Stimulated activated CD8-positive, alpha-beta memory T cell treated with anti-CD3 and anti-CD28 coated beads, Interleukin-15, amount 100 ng/mL, for 48 hours (primary cell): ENCODE results near the gene CFAP299.
"Not testable (repeated sequence)": the region's sequence is repeated elsewhere in the genome, so short reads cannot be mapped to it uniquely, and the experiment has no call there.

Experiments used
- DNase-seq, 2 donors: peaks; one replicate each; pipeline ENCODE4 v3.0.0-alpha.2; 2020; ENCODE audit warnings: low read depth in 2 of 2

Gene CFAP299

GRCh38 chr4:80610199-80610598 lies 274.7 kb downstream of the CFAP299 start:
- DNase-seq: no peak

DNA sequence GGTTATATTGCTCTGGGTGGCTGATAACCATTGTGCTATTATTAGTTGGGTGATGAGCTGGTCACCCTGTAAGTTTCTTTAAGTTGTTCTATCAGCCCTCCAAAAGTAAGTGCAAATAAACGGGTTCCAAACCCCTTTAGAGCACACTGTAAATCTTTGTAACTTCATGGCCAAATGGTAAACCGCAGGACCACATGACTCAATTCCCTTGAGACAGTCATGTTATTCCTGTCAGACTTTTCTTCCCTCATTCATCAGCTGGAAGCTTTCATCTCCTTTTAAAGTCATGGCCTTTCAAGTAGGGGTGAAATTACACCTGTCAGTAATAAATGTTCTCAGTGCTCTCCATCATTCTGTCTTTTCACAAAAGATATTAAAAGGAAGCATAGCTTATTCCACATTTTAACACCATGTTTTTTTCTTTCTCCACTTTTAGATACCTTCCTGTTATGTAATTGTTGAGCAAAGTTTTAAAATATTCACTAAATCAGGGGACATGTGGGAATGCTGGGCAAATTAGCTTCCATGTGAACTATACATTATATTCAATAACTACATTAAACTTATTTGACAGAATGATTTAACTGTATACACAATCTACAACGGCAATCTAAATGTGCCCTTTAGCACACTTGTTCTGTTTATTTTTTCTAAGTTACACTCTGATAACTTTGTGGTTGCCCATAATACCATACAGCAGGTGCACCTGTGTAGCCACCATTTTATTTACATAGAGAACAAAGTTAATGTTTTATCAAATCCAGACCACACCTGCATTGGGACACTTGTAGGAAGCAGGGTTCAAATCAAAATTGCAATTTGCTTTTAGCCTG lies 275.5 kb downstream of the CFAP299 start:
- no peak for DNase-seq

GRCh38 chr4:80611678-80611979 lies 276.1 kb downstream of the CFAP299 start:
- no peak for DNase-seq

GRCh38 chr4:80613470-80613869 lies 277.9 kb downstream of the CFAP299 start:
- DNase-seq: no peak

DNA sequence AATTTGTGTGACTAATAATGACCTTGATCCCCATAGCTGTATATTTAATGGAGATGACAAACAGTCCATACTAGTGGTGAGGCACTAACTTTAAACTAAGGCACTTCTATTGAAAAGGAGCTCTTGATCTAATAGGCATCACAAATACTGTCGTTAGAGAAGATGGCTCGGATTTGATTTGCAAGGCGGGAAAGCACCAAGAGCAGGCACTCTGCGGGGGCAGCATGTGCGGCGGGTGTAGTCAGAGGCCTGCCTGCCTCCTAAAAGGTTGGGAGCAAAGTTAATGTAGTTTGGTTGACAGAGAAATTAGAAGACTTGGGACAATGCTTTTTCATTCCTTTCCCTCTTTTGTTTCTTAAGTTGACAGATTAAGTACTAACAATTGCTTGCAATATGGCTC lies 278.8 kb downstream of the CFAP299 start:
- no peak for DNase-seq

DNA sequence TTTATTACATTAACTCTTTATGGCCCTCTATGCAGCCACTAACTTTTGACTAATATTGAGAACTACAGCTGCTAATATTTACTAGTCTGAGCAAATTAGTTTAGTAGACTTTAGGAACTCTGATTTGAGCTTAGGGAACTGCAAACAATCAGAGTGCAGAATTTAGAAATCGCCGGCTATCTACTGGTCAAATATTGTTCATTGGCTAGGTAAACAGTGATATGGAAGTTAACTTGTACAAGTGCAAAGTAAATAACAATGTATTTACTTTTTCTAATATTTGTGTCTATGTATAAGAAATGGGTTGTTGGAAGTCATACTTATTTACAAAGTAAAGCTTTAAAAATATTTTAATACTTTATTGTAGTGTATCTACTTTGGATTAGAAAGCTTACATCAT lies 279.6 kb downstream of the CFAP299 start:
- DNase-seq: no peak

GRCh38 chr4:80619070-80619674 lies 283.6 kb downstream of the CFAP299 start:
- DNase-seq: no peak

GRCh38 chr4:80631861-80632260 lies 296.3 kb downstream of the CFAP299 start:
- DNase-seq: no peak

DNA sequence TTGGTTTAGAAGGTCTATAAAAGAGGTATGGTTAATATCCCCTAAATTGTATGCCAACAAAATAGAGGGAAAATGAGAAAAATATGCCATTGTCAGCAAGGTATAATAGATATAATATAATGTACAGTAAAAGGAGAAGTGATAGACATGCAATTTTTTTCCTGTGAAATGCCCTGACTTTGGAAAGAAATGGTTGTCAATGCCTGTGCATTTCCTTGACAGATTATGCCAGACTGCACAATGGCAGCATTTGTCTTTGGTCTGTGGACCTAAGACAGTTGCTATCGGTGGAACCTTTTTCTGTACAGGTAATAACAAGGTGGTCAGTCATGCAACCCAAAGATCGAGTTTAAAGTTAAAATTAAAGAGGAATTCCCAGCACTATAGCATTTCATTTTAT lies 301.7 kb downstream of the CFAP299 start:
- DNase-seq: no peak

DNA sequence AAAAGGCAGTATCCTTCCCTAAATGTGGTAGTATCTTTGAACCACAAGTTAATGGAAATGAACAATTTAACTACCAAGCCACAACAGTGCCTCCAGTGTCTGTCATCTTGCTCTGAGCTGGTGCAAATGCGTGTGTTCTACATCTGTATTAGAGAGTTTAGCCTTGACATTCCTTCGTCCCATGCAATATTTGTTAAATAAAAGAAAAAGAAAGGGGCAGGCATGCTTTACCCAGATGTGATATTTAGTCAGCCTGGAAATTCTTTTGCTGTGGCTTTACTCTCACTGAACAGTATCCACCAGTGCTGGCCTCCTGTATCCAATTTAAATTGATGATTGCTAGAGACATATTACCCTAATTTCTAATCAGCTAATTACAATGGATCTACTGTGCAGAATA lies 310.5 kb downstream of the CFAP299 start:
- DNase-seq: no peak

- DNase-seq: no peak
Observed at GRCh38 chr4:80655662-80656061, 320.1 kb downstream of the CFAP299 start.

DNA sequence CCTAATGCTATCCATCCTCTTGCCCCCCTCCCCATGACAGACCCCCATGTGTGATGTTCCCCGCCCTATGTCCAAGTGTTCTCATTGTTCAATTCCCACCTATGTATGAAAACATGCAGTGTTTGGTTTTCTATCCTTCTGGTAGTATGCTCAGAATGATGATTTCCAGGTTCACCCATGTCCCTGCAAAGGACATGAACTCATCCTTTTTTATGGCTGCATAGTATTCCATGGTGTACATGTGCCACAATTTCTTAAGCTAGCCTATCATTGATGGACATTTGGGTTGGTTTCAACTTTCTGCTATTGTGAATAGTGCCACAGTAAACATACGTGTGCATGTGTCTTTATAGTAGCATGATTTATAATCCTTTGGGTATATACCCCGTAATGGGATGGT lies 334.6 kb downstream of the CFAP299 start:
- not testable (repeated sequence) for DNase-seq

GRCh38 chr4:80678413-80678812 lies 342.9 kb downstream of the CFAP299 start:
- no peak for DNase-seq

- no peak for DNase-seq
Observed at GRCh38 chr4:80680934-80681333, 345.4 kb downstream of the CFAP299 start.

DNA sequence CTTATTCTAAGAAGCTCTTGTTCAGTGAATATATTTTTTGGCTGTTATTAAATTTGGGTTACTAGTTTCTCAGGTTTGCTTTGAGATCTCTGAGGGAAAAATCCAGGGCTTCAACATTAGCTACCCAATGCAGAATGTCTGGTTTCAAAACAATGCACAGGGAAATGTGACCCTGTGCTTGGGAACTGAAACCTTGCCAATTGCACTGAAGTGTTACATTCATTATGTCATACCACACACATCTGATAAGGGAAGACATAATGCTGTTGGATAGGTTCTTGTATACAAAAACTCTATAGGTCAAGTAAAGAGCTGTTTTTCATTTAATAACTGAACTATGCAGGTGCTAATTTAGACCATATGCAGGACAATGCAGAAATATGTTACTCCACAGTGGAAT lies 349.7 kb downstream of the CFAP299 start:
- no peak for DNase-seq

- not testable (repeated sequence) for DNase-seq
Observed at GRCh38 chr4:80687736-80688135, 352.2 kb downstream of the CFAP299 start.

DNA sequence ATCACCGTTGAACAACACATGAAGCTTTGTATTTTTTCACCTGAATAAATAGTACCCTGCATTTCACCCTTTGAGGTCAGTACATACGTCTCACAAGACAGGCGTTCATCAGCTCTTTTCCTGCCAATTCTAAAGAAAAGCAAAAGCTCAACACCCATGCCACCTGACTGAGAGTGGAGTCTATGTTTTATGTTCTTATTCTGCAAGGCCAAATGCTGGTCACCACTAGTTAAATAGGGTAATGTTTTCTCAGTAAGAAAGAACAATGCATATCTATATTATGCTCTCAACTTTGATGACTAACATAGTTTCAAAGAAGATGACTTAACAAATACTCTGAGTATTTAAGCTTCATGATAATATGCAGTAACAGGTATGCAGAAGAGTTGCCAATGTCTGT lies 358.6 kb downstream of the CFAP299 start:
- DNase-seq: no peak

GRCh38 chr4:80705311-80705710 lies 369.8 kb downstream of the CFAP299 start:
- no peak for DNase-seq

- no peak for DNase-seq
Observed at GRCh38 chr4:80709082-80709869, 373.7 kb downstream of the CFAP299 start.

GRCh38 chr4:80710748-80711451 lies 375.4 kb downstream of the CFAP299 start:
- DNase-seq: no peak

- no peak for DNase-seq
Observed at GRCh38 chr4:80711956-80712355, 376.4 kb downstream of the CFAP299 start.

GRCh38 chr4:80713409-80713808 lies 377.9 kb downstream of the CFAP299 start:
- DNase-seq: no peak
